ENCODE data around the gene GATB.

The GATB gene

DNA sequence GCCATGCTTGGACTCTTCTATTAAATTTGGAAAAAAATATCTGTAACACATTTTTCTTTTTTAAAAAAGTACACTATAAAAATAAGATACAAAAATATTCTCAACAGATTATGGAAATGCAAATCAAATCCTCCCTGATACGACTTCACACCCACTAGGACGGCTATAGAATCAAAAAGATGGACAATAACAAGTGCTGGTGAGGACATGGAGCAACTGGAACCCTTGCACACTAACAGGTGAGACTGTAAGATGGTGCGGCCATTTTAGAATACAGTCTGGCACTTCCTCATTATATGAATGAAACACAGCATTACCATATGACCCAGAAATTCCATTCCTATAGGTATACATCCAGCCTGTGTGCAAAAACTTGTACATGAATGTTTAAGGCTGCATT lies 83.6 kb downstream of the GATB start:
- Histone ChIP-seq H3K4me1 (ENCODE audit: low read depth, poor library complexity, severe bottlenecking) (no peaks in the 10 kb centered on the region), H4K20me1 (ENCODE audit: insufficient read depth) (no peaks in the 10 kb centered on the region), H3K4me3 (IDR thresholded peaks at IDR 0.05; ENCODE audit: insufficient read depth, low read depth, low read length) (no peak overlapping the region), H3K4me2 (no peak overlapping the region), H3K27me3 (ENCODE audit: insufficient read depth, low read depth) (no peaks in the 10 kb centered on the region), H3K27ac (no peak overlapping the region), H2AFZ (ENCODE audit: low read depth) (no peak overlapping the region), H3K79me2 (ENCODE audit: insufficient read depth, low read depth) (no peaks in the 10 kb centered on the region), H3K9ac (no peak overlapping the region), H3K36me3 (ENCODE audit: insufficient read depth) (no peaks in the 10 kb centered on the region)
- TF ChIP-seq, protein P1, sequence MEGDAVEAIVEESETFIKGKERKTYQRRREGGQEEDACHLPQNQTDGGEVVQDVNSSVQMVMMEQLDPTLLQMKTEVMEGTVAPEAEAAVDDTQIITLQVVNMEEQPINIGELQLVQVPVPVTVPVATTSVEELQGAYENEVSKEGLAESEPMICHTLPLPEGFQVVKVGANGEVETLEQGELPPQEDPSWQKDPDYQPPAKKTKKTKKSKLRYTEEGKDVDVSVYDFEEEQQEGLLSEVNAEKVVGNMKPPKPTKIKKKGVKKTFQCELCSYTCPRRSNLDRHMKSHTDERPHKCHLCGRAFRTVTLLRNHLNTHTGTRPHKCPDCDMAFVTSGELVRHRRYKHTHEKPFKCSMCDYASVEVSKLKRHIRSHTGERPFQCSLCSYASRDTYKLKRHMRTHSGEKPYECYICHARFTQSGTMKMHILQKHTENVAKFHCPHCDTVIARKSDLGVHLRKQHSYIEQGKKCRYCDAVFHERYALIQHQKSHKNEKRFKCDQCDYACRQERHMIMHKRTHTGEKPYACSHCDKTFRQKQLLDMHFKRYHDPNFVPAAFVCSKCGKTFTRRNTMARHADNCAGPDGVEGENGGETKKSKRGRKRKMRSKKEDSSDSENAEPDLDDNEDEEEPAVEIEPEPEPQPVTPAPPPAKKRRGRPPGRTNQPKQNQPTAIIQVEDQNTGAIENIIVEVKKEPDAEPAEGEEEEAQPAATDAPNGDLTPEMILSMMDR (conservative IDR thresholded peaks at IDR 0.05; ENCODE audit: low read depth, low read length) = no peak

- Histone ChIP-seq H4K20me1 (ENCODE audit: insufficient read depth) (no peaks in the 10 kb centered on the region), H3K4me3 (IDR thresholded peaks at IDR 0.05; ENCODE audit: insufficient read depth, low read depth, low read length) (no peak overlapping the region), H3K4me2 (no peak overlapping the region), H3K4me1 (ENCODE audit: low read depth, poor library complexity, severe bottlenecking) (no peaks in the 10 kb centered on the region), H3K27ac (no peak overlapping the region), H3K27me3 (ENCODE audit: insufficient read depth, low read depth) (no peaks in the 10 kb centered on the region), H3K9ac (no peak overlapping the region), H2AFZ (ENCODE audit: low read depth) (no peak overlapping the region), H3K36me3 (ENCODE audit: insufficient read depth) (no peaks in the 10 kb centered on the region), H3K79me2 (ENCODE audit: insufficient read depth, low read depth) (no peaks in the 10 kb centered on the region)
- TF ChIP-seq, protein P1 (conservative IDR thresholded peaks at IDR 0.05; ENCODE audit: low read depth, low read length) = no peak
These were observed 84.5 kb downstream of the GATB start for GRCh38 chr4:151676301-151676700.

- TF ChIP-seq, protein P1 (conservative IDR thresholded peaks at IDR 0.05; ENCODE audit: low read depth, low read length) = no peak
- no peaks in the 10 kb centered on the region for H3K36me3 ChIP-seq (ENCODE audit: insufficient read depth)
- no peak overlapping the region for H3K4me2 ChIP-seq
- no peaks in the 10 kb centered on the region for H3K27me3 ChIP-seq (ENCODE audit: insufficient read depth, low read depth)
- no peak overlapping the region for H3K27ac ChIP-seq
- no peak overlapping the region for H2AFZ ChIP-seq (ENCODE audit: low read depth)
- no peak overlapping the region for H3K9ac ChIP-seq
- H3K4me3 ChIP-seq (IDR thresholded peaks at IDR 0.05; ENCODE audit: insufficient read depth, low read depth, low read length) = no peak overlapping the region
- H3K4me1 ChIP-seq (ENCODE audit: low read depth, poor library complexity, severe bottlenecking) = no peaks in the 10 kb centered on the region
- no peaks in the 10 kb centered on the region for H3K79me2 ChIP-seq (ENCODE audit: insufficient read depth, low read depth)
- no peaks in the 10 kb centered on the region for H4K20me1 ChIP-seq (ENCODE audit: insufficient read depth)
These were observed 85.3 kb downstream of the GATB start for GRCh38 chr4:151675411-151675971.

DNA sequence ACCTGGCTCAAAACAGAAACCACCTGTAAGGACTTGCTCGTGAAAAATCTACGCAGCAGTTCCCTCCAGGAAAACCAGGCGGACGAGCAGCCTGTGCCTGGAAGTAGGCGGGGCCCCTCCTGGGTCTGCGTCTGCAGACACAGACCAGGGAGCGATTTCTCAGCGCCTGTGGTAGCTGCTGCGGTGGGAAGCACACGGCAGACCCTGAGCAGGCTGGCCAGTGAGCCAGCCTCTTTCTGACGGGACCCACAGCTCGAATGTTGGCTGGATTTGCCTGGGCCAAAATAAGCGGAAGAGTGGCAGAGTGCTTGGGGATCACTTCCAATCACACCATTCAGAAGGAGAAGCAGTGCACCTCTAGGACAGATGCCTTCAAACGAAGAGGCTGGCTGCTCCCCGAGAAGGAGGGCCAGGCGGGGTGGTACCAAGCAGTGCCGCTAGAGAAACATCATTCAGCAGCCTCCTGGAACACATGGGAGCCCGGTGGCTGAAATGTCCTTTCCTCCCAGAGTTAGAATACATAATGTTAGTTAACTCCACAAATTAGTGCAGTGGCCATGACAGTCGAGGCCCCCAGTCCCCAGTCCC lies 85.9 kb downstream of the GATB start:
- no peak overlapping the region for H3K4me3 ChIP-seq (IDR thresholded peaks at IDR 0.05; ENCODE audit: insufficient read depth, low read depth, low read length)

More for the DNA sequence above, 85.9 kb downstream of the GATB start:
- TF ChIP-seq, protein P1 (conservative IDR thresholded peaks at IDR 0.05; ENCODE audit: low read depth, low read length) = no peak
- no peak overlapping the region for H3K4me2 ChIP-seq
- H3K79me2 ChIP-seq (ENCODE audit: insufficient read depth, low read depth) = no peaks in the 10 kb centered on the region
- no peaks in the 10 kb centered on the region for H4K20me1 ChIP-seq (ENCODE audit: insufficient read depth)
- no peak overlapping the region for H2AFZ ChIP-seq (ENCODE audit: low read depth)
- no peak overlapping the region for H3K27ac ChIP-seq
- H3K36me3 ChIP-seq (ENCODE audit: insufficient read depth) = no peaks in the 10 kb centered on the region
- H3K9ac ChIP-seq = no peak overlapping the region
- no peaks in the 10 kb centered on the region for H3K4me1 ChIP-seq (ENCODE audit: low read depth, poor library complexity, severe bottlenecking)
- H3K27me3 ChIP-seq (ENCODE audit: insufficient read depth, low read depth) = no peaks in the 10 kb centered on the region

Measured in KMS-11 (cell line).